Measurements from ENCODE around the gene CEP72. TPM values are rescaled to one million over a fixed set of nuclear protein-coding genes. Genes with fewer than 3 reads are reported as not detected.
"Not testable (repeated sequence)": the region's sequence is repeated elsewhere in the genome, so short reads cannot be mapped to it uniquely, and the experiment has no call there.

CEP72 gene
- total RNA-seq, 1 donor from 2014 or later: 8.2 TPM

- peak; percentile 10 for ATAC-seq
Observed at GRCh38 chr5:673831-674629, 61.9 kb downstream of the CEP72 start.

GRCh38 chr5:674630-675011, 62.5 kb downstream of the CEP72 start:
- ATAC-seq: no peak

- no peak for ATAC-seq
Observed at GRCh38 chr5:675111-675870, 63.2 kb downstream of the CEP72 start.

- ATAC-seq: no peak
Observed at GRCh38 chr5:675871-676698, 63.9 kb downstream of the CEP72 start.

GRCh38 chr5:676699-677076, 64.5 kb downstream of the CEP72 start:
- ATAC-seq: no peak

- no peak for ATAC-seq
Observed at GRCh38 chr5:677131-678101, 65.3 kb downstream of the CEP72 start.

GRCh38 chr5:678521-678920, 66.4 kb downstream of the CEP72 start:
- not testable (repeated sequence) for ATAC-seq

- not testable (repeated sequence) for ATAC-seq
Observed at GRCh38 chr5:679166-679895, 67.2 kb downstream of the CEP72 start.

GRCh38 chr5:680118-680795, 68.1 kb downstream of the CEP72 start:
- ATAC-seq: not testable (repeated sequence)

- ATAC-seq: not testable (repeated sequence)
Observed at GRCh38 chr5:680836-681235, 68.7 kb downstream of the CEP72 start.

- not testable (repeated sequence) for ATAC-seq
Observed at GRCh38 chr5:681317-682191, 69.4 kb downstream of the CEP72 start.

GRCh38 chr5:682216-682615, 70.1 kb downstream of the CEP72 start:
- not testable (repeated sequence) for ATAC-seq

- ATAC-seq: not testable (repeated sequence)
Observed at GRCh38 chr5:682651-683358, 70.7 kb downstream of the CEP72 start.

- ATAC-seq: peak; percentile 29
Observed at GRCh38 chr5:683551-684481, 71.7 kb downstream of the CEP72 start.

GRCh38 chr5:684751-685216, 72.6 kb downstream of the CEP72 start:
- ATAC-seq: no peak

GRCh38 chr5:685262-686171, 73.4 kb downstream of the CEP72 start:
- ATAC-seq: no peak

Data from esophagus mucosa (tissue), 1 donor.